ENCODE measurements around the gene GLCCI1. TPM values are rescaled to one million over a fixed set of nuclear protein-coding genes. Genes with fewer than 3 reads are reported as not detected.

Gene GLCCI1
- total RNA-seq, 4 donors from 2014 or later: 8.1 to 15.7 (median 11.7) TPM

DNA sequence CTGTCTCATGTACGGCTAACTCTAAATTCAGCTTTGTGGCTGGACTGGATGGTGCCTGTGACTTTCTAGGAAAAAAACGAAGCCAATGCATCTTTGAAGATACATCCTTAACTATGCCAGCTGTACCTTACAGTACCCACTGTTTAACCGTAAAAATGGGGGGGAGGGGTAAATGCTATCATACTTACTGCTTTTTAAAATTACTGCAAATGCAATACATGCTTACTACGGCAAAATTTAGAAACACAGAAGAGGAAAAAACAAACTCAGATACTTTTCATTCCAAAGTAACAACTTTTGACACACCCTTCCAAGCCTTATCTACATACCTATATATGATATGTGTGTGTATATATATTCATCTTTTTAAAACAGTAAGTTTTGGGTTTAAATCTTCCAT is 20.4 kb upstream of the GLCCI1 start:
- no peaks in the 10 kb centered on the region for H3K27me3 ChIP-seq
- TF ChIP-seq, protein P1, sequence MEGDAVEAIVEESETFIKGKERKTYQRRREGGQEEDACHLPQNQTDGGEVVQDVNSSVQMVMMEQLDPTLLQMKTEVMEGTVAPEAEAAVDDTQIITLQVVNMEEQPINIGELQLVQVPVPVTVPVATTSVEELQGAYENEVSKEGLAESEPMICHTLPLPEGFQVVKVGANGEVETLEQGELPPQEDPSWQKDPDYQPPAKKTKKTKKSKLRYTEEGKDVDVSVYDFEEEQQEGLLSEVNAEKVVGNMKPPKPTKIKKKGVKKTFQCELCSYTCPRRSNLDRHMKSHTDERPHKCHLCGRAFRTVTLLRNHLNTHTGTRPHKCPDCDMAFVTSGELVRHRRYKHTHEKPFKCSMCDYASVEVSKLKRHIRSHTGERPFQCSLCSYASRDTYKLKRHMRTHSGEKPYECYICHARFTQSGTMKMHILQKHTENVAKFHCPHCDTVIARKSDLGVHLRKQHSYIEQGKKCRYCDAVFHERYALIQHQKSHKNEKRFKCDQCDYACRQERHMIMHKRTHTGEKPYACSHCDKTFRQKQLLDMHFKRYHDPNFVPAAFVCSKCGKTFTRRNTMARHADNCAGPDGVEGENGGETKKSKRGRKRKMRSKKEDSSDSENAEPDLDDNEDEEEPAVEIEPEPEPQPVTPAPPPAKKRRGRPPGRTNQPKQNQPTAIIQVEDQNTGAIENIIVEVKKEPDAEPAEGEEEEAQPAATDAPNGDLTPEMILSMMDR (IDR thresholded peaks at IDR 0.05): no peak
- no peak for TF ChIP-seq EP300 (IDR thresholded peaks at IDR 0.05)
- no peak for TF ChIP-seq POLR2A (IDR thresholded peaks at IDR 0.05)
- no peaks in the 10 kb centered on the region for H3K9me3 ChIP-seq
- WGBS, 2 donors: 91 to 95% methylated on average over 4 of the region's 4 CpGs
- no peak overlapping the region for H3K4me3 ChIP-seq
- H3K4me1 ChIP-seq: no peaks in the 10 kb centered on the region
- no peak for DNase-seq (ENCODE audit: low spot score in 2 of 2)
- H3K27ac ChIP-seq: no peak overlapping the region
- H3K36me3 ChIP-seq: no peaks in the 10 kb centered on the region

DNA sequence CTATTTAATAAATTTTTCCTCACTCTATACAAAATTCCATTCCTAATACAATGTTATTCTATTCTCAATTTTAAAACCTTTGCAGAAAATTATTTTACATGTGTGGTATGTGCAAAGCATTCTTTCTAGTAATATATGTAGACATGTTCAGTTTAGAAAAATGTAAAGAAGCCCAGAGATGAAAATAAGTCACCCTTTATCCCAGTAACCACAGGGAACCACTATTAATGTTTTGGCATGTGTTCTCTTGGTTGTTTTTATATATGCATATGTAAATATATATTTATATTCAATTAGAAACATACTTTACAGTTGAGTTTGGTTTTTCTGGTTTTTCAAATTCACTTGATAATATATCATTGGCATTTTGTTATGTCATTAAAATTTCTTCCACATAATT is 14.8 kb upstream of the GLCCI1 start:
- no peak for DNase-seq (ENCODE audit: low spot score in 2 of 2)
- TF ChIP-seq, protein P1 (IDR thresholded peaks at IDR 0.05): no peak
- TF ChIP-seq EP300 (IDR thresholded peaks at IDR 0.05) (no peak), POLR2A (IDR thresholded peaks at IDR 0.05) (no peak)
- Histone ChIP-seq H3K4me3 (no peak overlapping the region), H3K9me3 (no peaks in the 10 kb centered on the region), H3K27me3 (no peaks in the 10 kb centered on the region), H3K36me3 (no peaks in the 10 kb centered on the region), H3K27ac (no peak overlapping the region), H3K4me1 (no peaks in the 10 kb centered on the region)

DNA sequence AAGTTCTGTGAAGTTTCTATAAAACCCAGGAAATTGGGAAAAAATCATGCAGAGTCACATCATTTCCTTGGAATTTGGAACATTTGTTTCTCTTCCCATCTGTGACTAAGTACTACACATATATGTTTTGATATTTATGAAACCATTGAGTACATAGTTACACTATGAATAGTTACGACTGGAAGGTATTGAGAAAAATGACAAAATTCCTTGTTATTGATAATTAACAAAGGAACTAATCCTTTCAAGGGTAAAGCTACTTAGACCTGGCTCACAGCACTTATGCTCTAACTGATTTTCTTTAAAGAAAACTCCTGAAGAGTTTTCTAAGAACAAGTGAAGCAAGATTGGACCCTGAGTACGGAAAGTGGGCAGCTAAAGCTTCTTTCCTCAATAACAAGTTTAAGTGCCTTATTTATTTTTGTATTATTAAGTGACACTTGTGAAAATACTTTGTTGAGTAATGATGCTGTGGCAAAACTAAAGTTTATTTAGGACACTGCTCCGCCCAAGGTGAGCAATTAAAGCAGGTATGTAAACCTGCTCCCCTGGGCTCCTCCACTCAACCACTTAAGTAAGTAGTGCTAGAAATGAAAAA is 12.0 kb upstream of the GLCCI1 start:
- TF ChIP-seq EP300 (IDR thresholded peaks at IDR 0.05) (no peak), POLR2A (IDR thresholded peaks at IDR 0.05) (no peak)
- TF ChIP-seq, protein P1 (IDR thresholded peaks at IDR 0.05): no peak
- Histone ChIP-seq H3K4me3 (no peak overlapping the region), H3K27me3 (no peaks in the 10 kb centered on the region), H3K36me3 (no peaks in the 10 kb centered on the region), H3K9me3 (no peaks in the 10 kb centered on the region), H3K4me1 (no peaks in the 10 kb centered on the region), H3K27ac (no peak overlapping the region)
- WGBS, 2 donors: 79 to 93% methylated on average over 3 of the region's 3 CpGs
- DNase-seq (ENCODE audit: low spot score in 2 of 2): no peak

DNA sequence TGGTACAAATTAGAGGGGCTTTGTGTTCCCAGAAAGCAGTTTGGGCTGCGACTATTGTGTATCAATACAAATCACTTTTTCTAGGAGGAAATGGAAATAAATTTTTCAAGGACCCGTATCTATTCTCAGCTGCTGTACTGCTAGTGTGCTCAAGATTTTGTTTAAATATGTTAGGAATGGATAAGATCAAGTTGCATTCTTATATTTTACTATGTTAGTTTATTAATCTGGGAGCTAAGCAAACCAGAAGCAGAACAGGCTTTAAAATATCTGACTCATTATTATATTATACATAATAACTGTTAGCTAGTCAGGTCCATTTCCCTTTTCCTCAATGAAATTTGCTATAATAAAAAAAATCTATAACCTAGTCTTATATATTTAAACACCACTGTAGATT is 11.1 kb upstream of the GLCCI1 start:
- DNase-seq (ENCODE audit: low spot score in 2 of 2): no peak
- H3K4me3 ChIP-seq: no peak overlapping the region
- WGBS, 2 donors: 76 to 79% methylated on average over 2 of the region's 2 CpGs

DNA sequence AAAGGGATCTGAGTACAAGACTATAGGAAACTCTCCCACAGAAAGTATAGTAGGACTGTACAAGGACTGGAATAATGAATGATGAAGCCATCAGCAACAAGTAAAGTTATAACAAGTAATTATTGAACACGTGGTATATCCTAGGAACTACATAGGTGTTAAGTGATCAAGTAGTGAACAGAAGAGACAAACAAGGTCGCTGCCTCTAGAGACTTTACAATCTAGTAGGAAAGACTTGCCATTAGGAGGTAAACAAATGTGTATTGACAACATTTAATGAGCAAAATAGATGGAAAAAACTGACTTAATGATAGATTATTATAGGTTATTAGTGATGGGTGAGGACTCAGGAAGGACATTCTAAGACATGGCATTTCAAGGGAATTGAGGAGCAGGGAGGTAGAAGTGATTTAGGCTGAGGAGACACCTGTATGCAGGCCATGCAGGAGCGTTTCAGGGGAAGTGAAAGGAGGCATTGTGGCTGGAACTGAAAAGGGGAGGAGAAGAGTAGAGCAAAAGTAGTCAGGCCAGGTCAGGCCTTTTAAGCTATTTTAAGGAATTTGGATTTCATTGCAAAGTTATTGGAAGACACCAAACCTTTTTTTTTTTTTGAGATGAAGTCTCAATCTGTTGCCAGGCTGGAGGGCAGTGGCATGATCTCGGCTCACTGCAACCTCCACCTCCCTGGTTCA is 8.5 kb upstream of the GLCCI1 start:
- H3K9me3 ChIP-seq: no peaks in the 10 kb centered on the region
- H3K4me1 ChIP-seq: no peaks in the 10 kb centered on the region
- H3K4me3 ChIP-seq: no peak overlapping the region
- no peaks in the 10 kb centered on the region for H3K36me3 ChIP-seq
- no peak overlapping the region for H3K27ac ChIP-seq
- TF ChIP-seq EP300 (IDR thresholded peaks at IDR 0.05): no peak
- TF ChIP-seq, protein P1 (IDR thresholded peaks at IDR 0.05): no peak
- TF ChIP-seq POLR2A (IDR thresholded peaks at IDR 0.05): no peak
- WGBS, 2 donors: 88 to 92% methylated on average over 4 of the region's 4 CpGs
- DNase-seq (ENCODE audit: low spot score in 2 of 2): no peak
- no peaks in the 10 kb centered on the region for H3K27me3 ChIP-seq

More for the DNA sequence above, 11.1 kb upstream of the GLCCI1 start:
- TF ChIP-seq POLR2A (IDR thresholded peaks at IDR 0.05): no peak
- TF ChIP-seq EP300 (IDR thresholded peaks at IDR 0.05): no peak
- H3K4me1 ChIP-seq: no peaks in the 10 kb centered on the region
- no peaks in the 10 kb centered on the region for H3K27me3 ChIP-seq
- no peaks in the 10 kb centered on the region for H3K9me3 ChIP-seq
- H3K36me3 ChIP-seq: no peaks in the 10 kb centered on the region
- H3K27ac ChIP-seq: no peak overlapping the region

Measured in tibial nerve (tissue), 4 donors.